ENCODE data around the gene EDIL3.
"Not testable (repeated sequence)": the region's sequence is repeated elsewhere in the genome, so short reads cannot be mapped to it uniquely, and the experiment has no call there.

Gene EDIL3

DNA sequence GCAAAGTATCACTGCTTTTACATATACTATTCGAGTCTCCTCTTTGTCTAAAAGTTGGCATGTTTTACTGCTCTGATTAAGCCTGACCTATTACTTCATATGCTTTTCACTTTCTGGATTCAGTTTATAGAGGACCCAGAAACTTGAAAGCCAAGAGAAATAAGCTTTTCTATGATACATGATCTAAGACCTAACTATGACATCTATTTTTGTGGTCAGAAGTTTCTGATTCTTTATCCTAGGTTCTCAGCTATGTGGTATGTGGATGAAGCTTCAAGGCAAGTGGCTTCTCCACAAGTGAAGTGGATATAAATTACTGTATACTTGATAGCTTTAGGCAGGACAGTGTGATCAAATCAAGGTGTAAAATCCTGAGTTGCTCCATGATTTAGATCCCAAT, 6.3 kb downstream of the EDIL3 start:
- no peak for DNase-seq

GRCh38 chr5:84376346-84376745, 8.3 kb downstream of the EDIL3 start:
- no peak for DNase-seq

GRCh38 chr5:84374568-84374967, 10.1 kb downstream of the EDIL3 start:
- DNase-seq, result no peak

GRCh38 chr5:84373506-84373905, 11.2 kb downstream of the EDIL3 start:
- no peak for DNase-seq

- DNase-seq, result no peak
These were observed 12.5 kb downstream of the EDIL3 start for GRCh38 chr5:84372066-84372695.

GRCh38 chr5:84370176-84370575, 14.5 kb downstream of the EDIL3 start:
- no peak for DNase-seq

DNA sequence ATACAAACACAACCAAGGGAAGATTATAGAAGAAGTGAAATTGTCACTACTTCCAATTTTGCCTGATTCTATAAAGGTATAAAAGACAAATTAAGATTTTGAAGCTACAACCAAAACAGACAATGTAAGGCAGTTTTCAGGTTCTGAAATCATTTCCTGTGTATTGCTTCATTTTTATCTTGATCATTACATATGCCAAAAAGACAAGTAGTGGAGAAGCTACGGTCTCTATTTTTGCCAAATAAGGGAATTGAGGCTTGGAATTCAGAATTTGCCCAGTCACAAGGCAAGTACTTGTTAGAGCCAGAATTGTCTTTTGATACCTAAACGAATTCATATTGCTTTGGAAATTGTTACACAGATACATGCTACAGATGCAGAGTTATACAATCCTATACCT, 20.6 kb downstream of the EDIL3 start:
- no peak for DNase-seq

DNA sequence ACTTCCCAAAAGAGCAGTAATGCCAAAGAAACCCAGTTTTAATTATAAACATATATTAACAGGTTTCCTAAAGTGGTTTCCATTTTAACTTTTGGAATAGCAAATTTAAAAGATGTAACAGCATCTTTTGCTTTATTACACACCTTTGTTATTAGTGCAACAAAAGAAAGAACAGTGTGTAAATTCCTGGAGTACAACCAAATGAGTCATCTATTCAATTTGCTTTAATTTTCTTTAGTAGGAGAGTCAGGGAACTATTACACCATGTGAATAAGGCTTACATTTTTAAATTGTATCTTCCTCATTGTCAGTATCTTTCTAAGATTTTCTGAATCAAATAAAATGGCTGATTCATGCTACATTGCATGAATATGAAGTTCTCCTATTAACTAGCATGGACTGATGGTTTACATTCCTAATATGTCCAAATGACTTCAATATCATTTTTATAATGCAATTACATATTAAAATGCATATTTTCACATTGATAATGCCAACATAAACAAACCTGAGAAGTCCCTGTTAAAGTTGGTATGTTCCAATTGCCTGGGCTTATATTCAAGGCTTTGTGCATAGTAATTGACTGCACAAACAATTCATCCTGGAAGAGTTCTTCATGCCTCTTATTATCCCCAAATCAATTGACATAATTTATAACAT, 22.5 kb downstream of the EDIL3 start:
- no peak for DNase-seq

GRCh38 chr5:84361572-84361971, 23.1 kb downstream of the EDIL3 start:
- DNase-seq, result no peak

DNA sequence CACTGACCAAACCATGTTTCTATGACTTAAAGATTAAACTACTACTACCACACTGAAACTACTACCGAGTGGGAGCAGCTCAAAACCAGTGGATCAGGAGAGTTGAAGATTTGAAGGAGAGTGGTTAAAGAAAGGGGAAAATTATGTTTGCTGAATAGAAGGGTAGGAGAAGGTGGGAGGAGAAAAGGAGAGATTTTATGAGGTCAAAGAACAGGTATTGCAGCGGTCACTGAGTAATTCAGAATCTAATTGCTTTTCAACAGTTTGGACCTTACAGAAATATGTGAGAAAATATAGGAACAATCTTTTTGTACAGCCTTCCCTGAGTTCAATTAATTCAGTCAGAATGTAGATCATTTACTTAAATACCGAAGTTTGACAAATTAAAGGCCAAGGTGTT, 24.6 kb downstream of the EDIL3 start:
- no peak for DNase-seq

DNA sequence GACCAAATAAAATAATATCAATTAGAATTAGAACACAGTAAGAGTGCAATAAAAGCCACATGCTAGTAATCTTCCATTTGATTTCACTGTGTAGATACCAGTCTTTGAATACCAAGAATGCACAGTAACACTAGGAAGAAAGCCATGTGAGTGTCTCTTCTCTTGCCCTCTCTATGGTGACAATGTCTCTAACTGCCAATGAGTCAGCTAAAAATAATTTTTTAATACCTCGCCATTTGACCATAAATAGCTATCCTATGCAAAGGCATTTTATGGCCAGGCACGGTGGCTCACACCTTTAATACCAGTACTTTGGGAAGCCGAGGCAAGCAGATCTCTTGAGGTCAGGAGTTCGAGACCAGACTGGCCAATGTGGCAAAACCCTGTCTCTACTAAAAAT, 30.6 kb downstream of the EDIL3 start:
- DNase-seq, result no peak

- DNase-seq, result no peak
These were observed 39.9 kb downstream of the EDIL3 start for GRCh38 chr5:84344788-84345187.

DNA sequence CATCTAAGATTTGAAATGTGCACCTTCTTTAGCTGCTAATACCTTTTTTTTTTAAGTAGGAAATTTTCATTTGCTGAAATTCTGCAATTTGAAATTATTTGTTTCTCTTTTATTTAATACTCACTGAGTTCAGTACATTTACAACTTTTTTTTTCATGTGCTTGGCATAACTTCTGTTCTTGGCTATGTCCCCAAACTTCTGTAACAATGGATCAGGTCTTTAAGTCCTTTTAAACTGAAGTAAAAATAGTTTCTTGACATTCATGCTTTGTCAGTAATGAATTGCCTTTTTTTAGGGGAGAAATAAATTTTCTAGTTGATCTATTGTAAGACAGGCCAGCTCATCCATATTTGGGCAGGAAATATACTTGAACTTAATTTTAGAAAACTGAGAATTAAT, 41.5 kb downstream of the EDIL3 start:
- no peak for DNase-seq

DNA sequence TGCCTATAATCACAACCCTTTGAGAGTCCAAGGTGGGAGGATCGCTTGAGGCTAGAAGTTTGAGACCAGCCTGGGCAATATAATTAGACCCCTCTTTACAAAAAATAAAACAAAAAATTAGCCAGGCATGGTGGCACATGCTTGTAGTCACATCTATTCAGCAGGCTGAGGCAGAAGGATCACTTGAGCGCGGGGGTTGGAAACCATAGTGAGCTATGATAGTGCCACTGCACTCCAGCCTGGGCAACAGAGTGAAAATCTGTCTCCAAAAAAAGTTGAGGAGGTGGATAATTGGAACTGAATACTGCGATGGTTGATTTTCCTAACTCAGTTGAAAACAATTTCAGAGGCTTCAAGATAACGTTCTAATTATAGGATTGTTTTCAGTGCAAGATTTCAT, 52.6 kb downstream of the EDIL3 start:
- no peak for DNase-seq

DNA sequence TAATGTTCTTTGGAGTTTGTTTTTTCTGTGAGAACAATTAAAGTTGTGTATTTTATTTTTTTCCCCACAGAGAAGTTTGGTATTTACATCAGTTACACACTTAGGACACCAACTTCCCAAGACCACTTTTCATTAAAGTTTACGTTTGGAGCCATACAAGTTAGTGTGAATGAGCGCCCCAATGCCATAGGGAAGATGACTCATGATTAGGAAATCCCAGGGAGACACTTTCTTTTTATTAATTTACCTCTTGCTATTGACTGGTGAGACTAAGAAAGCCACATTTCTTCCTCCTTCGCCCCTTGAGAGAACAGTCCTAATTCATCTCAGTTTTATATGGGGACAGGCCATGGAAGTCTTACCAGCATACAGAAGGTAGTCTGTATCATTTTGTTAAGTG, 57.1 kb downstream of the EDIL3 start:
- DNase-seq, result no peak

GRCh38 chr5:84322646-84323045, 62.0 kb downstream of the EDIL3 start:
- DNase-seq, result no peak

GRCh38 chr5:84317826-84318225, 66.9 kb downstream of the EDIL3 start:
- not testable (repeated sequence) for DNase-seq

- not testable (repeated sequence) for DNase-seq
These were observed 72.4 kb downstream of the EDIL3 start for GRCh38 chr5:84312280-84312679.

DNA sequence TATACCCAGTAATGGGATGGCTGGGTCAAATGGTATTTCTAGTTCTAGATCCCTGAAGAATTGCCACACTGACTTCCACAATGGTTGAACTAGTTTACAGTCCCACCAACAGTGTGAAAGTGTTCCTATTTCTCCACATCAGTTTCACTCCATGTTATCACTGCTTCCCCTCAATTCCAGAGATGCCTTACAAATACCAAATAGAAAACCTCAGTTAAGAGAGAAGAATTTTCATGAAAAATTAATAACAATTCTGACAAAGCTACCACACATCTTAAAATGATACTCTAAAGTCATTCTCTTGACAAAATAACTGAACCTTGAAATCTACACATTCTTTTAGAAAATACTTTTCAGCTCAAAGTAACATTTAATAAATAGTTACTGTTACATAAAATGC, 74.8 kb downstream of the EDIL3 start:
- DNase-seq, result not testable (repeated sequence)

- no peak for DNase-seq
These were observed 78.1 kb downstream of the EDIL3 start for GRCh38 chr5:84306601-84307000.

DNA sequence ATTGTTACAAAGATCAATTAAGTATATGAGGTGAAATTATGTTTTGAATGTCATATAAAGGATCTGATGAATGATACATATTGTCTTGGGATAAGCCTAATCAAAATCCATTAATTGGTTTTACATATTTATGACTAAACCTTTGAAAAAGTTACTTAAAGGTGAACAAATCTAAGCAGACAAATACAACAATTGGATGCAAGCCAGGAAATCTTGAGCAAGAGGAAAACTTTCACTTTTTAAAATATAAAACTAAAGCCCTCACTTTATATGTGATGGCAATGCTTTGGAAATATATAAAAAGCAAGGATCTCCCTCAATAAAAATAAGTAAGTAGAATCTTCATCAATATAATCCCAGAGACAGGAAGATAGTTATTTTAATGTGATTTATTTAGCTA, 80.1 kb downstream of the EDIL3 start:
- DNase-seq, result no peak

GRCh38 chr5:84303315-84303714, 81.4 kb downstream of the EDIL3 start:
- DNase-seq, result no peak

DNA sequence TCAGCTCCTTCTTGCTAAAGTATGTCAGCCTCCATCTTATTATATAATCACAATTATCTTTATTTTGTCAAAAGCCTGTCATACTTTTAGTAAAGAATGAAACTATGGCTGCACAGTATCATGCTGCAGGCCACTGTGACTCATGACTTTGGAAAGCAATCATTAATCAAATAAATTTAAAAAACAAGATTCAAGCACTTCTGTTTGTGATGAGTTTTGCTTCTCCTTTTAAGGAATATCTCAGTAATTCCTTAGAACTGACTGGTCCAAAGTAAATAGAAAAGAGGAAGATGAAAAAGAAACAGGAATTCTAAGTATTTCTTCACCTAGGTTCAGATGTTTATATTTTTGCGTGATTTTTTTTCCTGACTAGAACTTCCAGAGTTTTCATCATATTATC, 83.1 kb downstream of the EDIL3 start:
- no peak for DNase-seq

DNA sequence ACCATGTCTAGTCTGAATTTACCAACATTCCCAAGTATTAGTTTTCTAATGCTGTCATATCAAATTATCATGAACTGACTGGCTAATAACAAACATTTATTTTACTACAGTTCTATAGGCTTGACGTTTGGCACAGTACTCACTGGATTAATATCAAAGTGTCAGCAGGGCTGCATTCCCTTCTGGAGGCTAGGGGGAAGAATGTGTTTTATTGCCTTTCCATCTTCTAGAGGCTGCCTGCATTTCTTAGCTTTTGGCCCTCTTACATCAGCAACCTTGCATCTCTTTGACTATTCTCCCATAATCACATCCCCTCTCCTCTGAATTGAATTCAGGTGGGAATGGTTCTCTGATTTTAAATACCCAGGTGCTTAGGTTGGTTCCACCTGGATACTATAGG, 84.7 kb downstream of the EDIL3 start:
- no peak for DNase-seq

DNA sequence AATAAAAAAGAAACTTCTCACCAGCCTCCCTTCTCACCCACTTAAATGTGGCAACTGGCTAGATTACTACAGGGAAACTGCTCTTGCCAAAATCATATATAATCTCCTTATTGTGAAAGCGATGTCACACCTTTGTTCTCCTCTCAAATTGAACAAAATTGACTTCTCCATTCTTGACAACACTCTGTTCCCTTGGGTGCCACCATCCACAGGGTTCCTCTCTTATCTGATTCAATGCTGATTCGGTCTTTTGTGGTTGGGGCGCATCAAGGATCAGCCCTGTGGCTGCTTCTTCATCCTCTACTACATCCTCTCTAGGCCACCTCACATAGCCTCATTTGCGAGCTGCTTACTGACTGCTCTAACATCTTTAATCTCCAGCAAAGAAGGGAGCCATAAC, 86.1 kb downstream of the EDIL3 start:
- no peak for DNase-seq
